ENCODE results near the gene ALDH16A1. TPM values are rescaled to one million over a fixed set of nuclear protein-coding genes. Genes with fewer than 3 reads are reported as not detected.

Gene ALDH16A1
- total RNA-seq, 1 donor = 17.7 TPM

GRCh38 chr19:49491804-49492572, 39.0 kb downstream of the ALDH16A1 start:
- DNase-seq (ENCODE audit: low read depth) = no peak
- no peak overlapping the region for H3K4me3 ChIP-seq (ENCODE audit: low read depth, low read length)
- no peak for TF ChIP-seq CTCF (IDR thresholded peaks at IDR 0.05; ENCODE audit: insufficient read depth, low read depth, low read length)

- no peak for DNase-seq (ENCODE audit: low read depth)
- no peak for TF ChIP-seq CTCF (IDR thresholded peaks at IDR 0.05; ENCODE audit: insufficient read depth, low read depth, low read length)
- H3K4me3 ChIP-seq (ENCODE audit: low read depth, low read length) = no peak overlapping the region
These were observed 39.8 kb downstream of the ALDH16A1 start for GRCh38 chr19:49492573-49493405.

GRCh38 chr19:49496574-49497008, 43.6 kb downstream of the ALDH16A1 start:
- peak overlapping the region; percentile 95 for H3K4me3 ChIP-seq (ENCODE audit: low read depth, low read length)
- TF ChIP-seq CTCF (IDR thresholded peaks at IDR 0.05; ENCODE audit: insufficient read depth, low read depth, low read length) = no peak
- no peak for DNase-seq (ENCODE audit: low read depth)

- peak; percentile 59 for DNase-seq (ENCODE audit: low read depth)
- H3K4me3 ChIP-seq (ENCODE audit: low read depth, low read length) = peak overlapping the region; percentile 95
- TF ChIP-seq CTCF (IDR thresholded peaks at IDR 0.05; ENCODE audit: insufficient read depth, low read depth, low read length) = no peak
These were observed 44.2 kb downstream of the ALDH16A1 start for GRCh38 chr19:49497047-49497788.

GRCh38 chr19:49497789-49498103, 44.7 kb downstream of the ALDH16A1 start:
- peak overlapping the region; percentile 95 for H3K4me3 ChIP-seq (ENCODE audit: low read depth, low read length)
- DNase-seq (ENCODE audit: low read depth) = no peak
- no peak for TF ChIP-seq CTCF (IDR thresholded peaks at IDR 0.05; ENCODE audit: insufficient read depth, low read depth, low read length)

GRCh38 chr19:49498475-49498874, 45.5 kb downstream of the ALDH16A1 start:
- no peak for TF ChIP-seq CTCF (IDR thresholded peaks at IDR 0.05; ENCODE audit: insufficient read depth, low read depth, low read length)
- no peak overlapping the region for H3K4me3 ChIP-seq (ENCODE audit: low read depth, low read length)
- no peak for DNase-seq (ENCODE audit: low read depth)

All from fibroblast of villous mesenchyme (primary cell).